ENCODE measurements around the gene YIF1B.

GRCh38 chr19:38285567-38285966 lies 30.2 kb downstream of the YIF1B start:
- no peak for TF ChIP-seq CTCF (IDR thresholded peaks at IDR 0.05; ENCODE audit: low read length)
- no peak for TF ChIP-seq EZH2 (optimal IDR thresholded peaks at IDR 0.05; ENCODE audit: low read depth, low read length)

Measured in MM.1S (cell line).